Measurements from ENCODE around the gene GPR107. TPM values are rescaled to one million over a fixed set of nuclear protein-coding genes. Genes with fewer than 3 reads are reported as not detected.

GPR107 gene
- total RNA-seq, 1 experiment from 2014 or later: 47.1 TPM

GRCh38 chr9:130054325-130054786, 650 bp downstream of the GPR107 start:
- H3K27ac ChIP-seq (ENCODE audit: low read depth, low read length, poor library complexity, severe bottlenecking): peak overlapping the region; percentile 93
- ChIA-PET CTCF (no interaction called here), POLR2A (ENCODE audit: low non-redundant PET) (no interaction called here)
- TSS peak; percentile 57 for BruUV-seq (replicated peaks)
- DNase-seq (ENCODE audit: low spot score): no peak
- TF ChIP-seq EZH2 (IDR thresholded peaks at IDR 0.05; ENCODE audit: borderline replicate concordance, low read depth, low read length, poor library complexity, severe bottlenecking): no peak
- TF ChIP-seq, protein P1, sequence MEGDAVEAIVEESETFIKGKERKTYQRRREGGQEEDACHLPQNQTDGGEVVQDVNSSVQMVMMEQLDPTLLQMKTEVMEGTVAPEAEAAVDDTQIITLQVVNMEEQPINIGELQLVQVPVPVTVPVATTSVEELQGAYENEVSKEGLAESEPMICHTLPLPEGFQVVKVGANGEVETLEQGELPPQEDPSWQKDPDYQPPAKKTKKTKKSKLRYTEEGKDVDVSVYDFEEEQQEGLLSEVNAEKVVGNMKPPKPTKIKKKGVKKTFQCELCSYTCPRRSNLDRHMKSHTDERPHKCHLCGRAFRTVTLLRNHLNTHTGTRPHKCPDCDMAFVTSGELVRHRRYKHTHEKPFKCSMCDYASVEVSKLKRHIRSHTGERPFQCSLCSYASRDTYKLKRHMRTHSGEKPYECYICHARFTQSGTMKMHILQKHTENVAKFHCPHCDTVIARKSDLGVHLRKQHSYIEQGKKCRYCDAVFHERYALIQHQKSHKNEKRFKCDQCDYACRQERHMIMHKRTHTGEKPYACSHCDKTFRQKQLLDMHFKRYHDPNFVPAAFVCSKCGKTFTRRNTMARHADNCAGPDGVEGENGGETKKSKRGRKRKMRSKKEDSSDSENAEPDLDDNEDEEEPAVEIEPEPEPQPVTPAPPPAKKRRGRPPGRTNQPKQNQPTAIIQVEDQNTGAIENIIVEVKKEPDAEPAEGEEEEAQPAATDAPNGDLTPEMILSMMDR (conservative IDR thresholded peaks at IDR 0.05; ENCODE audit: low read depth, low read length): no peak
- peaks cover 17% of the 10 kb centered on the region for H3K4me1 ChIP-seq (ENCODE audit: insufficient read depth, low read length, poor library complexity, severe bottlenecking)
- intact Hi-C loops (cut with micrococcal nuclease; ENCODE audit: unreplicated experiment): loop anchor here (5.0 kb wide), 1 partner anchor 43 kb away; no protein-coding TSS in a partner anchor
- H3K36me3 ChIP-seq (ENCODE audit: insufficient read depth, low read length, poor library complexity, severe bottlenecking): peaks cover 6% of the 10 kb centered on the region
- peak overlapping the region; percentile 68 for H3K4me3 ChIP-seq (ENCODE audit: low read depth, low read length, poor library complexity, severe bottlenecking)
- no peaks in the 10 kb centered on the region for H3K9me3 ChIP-seq (ENCODE audit: low read depth, low read length, poor library complexity, severe bottlenecking)
- no peaks in the 10 kb centered on the region for H3K27me3 ChIP-seq (replicated peaks; ENCODE audit: insufficient read depth, low read depth, low read length, poor library complexity)

- Histone ChIP-seq H3K9me3 (ENCODE audit: low read depth, low read length, poor library complexity, severe bottlenecking) (no peaks in the 10 kb centered on the region), H3K4me1 (ENCODE audit: insufficient read depth, low read length, poor library complexity, severe bottlenecking) (peaks cover 17% of the 10 kb centered on the region), H3K27ac (ENCODE audit: low read depth, low read length, poor library complexity, severe bottlenecking) (peak overlapping the region; percentile 93), H3K36me3 (ENCODE audit: insufficient read depth, low read length, poor library complexity, severe bottlenecking) (peaks cover 6% of the 10 kb centered on the region), H3K27me3 (replicated peaks; ENCODE audit: insufficient read depth, low read depth, low read length, poor library complexity) (no peaks in the 10 kb centered on the region), H3K4me3 (ENCODE audit: low read depth, low read length, poor library complexity, severe bottlenecking) (peak overlapping the region; percentile 68)
- ChIA-PET POLR2A (ENCODE audit: low non-redundant PET) (no interaction called here), CTCF (no interaction called here)
- TF ChIP-seq, protein P1 (conservative IDR thresholded peaks at IDR 0.05; ENCODE audit: low read depth, low read length): no peak
- no peak for TF ChIP-seq EZH2 (IDR thresholded peaks at IDR 0.05; ENCODE audit: borderline replicate concordance, low read depth, low read length, poor library complexity, severe bottlenecking)
- no TSS peak for BruUV-seq (replicated peaks)
- intact Hi-C loops (cut with micrococcal nuclease; ENCODE audit: unreplicated experiment): loop anchor here (5.0 kb wide), 1 partner anchor 42 kb away; no protein-coding TSS in a partner anchor
- DNase-seq (ENCODE audit: low spot score): no peak
Observed at GRCh38 chr9:130054820-130055219, 1.1 kb downstream of the GPR107 start.

DNA sequence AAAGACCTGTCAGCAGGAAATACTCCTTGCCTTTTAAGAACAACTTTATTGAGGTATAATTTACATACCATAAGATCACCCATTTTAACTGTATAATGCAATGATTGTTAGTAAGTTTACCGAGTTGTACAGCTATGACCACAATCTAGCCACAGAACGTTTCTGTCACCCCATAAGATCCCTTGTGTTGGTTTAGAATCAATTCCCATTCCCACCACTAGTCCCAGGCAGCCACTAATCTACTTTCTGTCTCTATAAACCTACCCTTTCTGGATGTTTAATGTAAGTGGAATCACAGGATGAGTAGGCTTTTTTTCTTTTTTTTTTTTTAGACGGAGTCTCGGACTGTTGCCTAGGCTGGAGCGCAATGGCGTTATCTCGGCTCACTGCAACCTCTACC, 4.4 kb downstream of the GPR107 start:
- CTCF ChIA-PET: interaction anchor here (0.7 kb wide), 1 partner anchor 120 kb away, joined by 3 read pairs; no protein-coding TSS in a partner anchor
- TF ChIP-seq EZH2 (IDR thresholded peaks at IDR 0.05; ENCODE audit: borderline replicate concordance, low read depth, low read length, poor library complexity, severe bottlenecking): no peak
- TF ChIP-seq, protein P1 (conservative IDR thresholded peaks at IDR 0.05; ENCODE audit: low read depth, low read length): peak; percentile 41; the same call in 1 of the 2 replicates
- Histone ChIP-seq H3K9me3 (ENCODE audit: low read depth, low read length, poor library complexity, severe bottlenecking) (no peaks in the 10 kb centered on the region), H3K27me3 (replicated peaks; ENCODE audit: insufficient read depth, low read depth, low read length, poor library complexity) (no peaks in the 10 kb centered on the region), H3K4me1 (ENCODE audit: insufficient read depth, low read length, poor library complexity, severe bottlenecking) (no peaks in the 10 kb centered on the region), H3K36me3 (ENCODE audit: insufficient read depth, low read length, poor library complexity, severe bottlenecking) (peaks cover 6% of the 10 kb centered on the region), H3K4me3 (ENCODE audit: low read depth, low read length, poor library complexity, severe bottlenecking) (no peak overlapping the region), H3K27ac (ENCODE audit: low read depth, low read length, poor library complexity, severe bottlenecking) (no peak overlapping the region)
- intact Hi-C loops (cut with micrococcal nuclease; ENCODE audit: unreplicated experiment): no loop called here
- no TSS peak for BruUV-seq (replicated peaks)
- peak; percentile 44 for DNase-seq (ENCODE audit: low spot score)
- POLR2A ChIA-PET (ENCODE audit: low non-redundant PET): no interaction called here
